ENCODE data around the gene BCL2.
A peak's percentile ranks its signal among the peaks of the same experiment; 100 is the strongest.

Gene BCL2

DNA sequence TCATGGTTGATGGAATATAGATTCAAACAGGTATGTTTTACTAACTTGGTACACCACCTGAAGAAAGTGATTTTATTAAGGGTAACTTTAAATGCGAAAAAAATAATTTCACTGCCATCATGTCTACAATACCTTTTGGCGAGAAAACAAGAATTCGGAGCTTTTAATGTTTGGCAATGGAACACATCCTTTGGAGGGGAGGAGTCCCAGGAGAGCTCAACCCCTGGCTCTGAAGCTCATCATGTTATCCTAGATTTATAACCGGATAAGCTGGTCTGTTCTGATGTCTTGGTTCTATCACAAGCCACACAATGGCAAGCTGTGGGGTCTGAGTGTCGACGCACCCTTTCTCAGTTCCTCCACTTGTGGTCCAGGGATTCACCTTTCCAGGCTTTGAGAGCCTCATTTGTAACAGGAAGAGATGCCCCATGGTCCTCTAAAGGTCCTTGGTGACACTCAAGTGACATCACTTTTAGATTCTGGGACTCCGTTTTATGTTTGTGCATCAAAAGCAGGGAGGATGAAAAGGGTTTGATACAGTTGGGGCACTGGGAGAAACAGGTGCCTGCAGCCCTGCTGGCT is 172.7 kb downstream of the BCL2 start:
- DNase-seq (ENCODE audit: low read depth in 4 of 4, low spot score in 1 of 4) = no peak

DNA sequence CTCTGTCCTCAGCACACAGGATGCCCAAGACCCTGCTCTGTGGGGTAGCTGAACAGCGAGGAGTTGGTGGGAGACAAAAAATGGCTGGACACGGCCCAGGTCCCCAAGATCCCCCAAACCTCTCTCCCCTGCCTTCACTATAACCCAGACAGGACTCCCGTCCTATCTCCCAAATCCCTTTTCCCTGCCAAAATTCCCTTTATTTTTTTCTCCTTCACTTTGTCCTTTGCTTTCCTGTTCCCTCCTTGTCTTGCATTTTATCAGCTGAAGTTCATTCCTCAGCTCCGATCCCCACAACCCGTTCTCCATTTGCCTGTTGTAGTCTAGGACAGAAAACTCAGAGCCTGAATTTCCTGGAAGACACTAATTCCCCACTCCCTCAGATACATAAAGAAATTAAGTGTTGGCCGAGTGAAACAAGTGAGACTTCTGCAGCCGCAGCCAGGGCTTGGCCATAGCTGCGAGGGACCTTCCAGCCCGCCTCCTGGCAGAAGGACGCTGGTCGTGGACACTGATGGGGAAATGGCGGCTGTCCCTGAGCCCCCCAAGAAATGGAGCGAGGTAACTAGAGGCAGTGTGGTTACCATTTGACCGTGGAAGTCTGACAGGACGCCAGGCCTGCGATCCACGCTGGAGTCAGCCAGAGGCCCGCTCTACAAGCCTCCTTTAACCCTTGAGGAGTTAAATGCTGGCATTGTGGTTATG is 173.6 kb downstream of the BCL2 start:
- no peak for DNase-seq (ENCODE audit: low read depth in 4 of 4, low spot score in 1 of 4)

DNA sequence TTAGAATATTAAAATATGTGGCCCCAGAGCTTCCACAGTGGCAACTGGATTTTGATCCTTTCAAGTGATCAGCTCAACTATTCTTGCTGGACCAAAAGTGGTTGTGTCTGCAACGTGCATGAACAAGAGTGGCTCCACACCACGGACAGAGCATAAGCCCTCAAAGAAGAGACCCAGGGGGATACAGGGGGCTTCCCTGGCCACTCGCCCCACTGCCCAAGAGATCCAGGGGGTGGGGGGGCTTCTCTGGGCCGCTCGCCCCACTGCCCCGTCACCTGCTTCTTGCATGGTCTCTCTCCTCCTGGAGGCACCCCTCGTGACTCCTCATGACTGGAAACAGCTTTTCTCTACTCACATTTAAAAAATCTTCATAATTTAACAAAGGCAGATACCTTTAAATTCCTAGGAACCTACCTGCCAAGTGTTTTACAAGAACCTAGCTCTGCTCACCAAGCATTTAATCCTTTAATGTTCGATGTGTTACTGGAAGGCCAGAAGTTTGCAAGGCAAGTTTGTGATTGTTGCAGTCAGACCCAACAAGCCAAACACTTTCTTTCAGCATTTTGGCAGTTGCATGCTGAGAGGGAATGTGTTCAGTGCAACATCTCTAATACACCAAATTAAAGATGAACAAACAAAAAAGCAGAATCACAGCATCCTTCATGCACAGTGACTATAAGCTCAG is 174.3 kb downstream of the BCL2 start:
- no peak for DNase-seq (ENCODE audit: low read depth in 4 of 4, low spot score in 1 of 4)

DNA sequence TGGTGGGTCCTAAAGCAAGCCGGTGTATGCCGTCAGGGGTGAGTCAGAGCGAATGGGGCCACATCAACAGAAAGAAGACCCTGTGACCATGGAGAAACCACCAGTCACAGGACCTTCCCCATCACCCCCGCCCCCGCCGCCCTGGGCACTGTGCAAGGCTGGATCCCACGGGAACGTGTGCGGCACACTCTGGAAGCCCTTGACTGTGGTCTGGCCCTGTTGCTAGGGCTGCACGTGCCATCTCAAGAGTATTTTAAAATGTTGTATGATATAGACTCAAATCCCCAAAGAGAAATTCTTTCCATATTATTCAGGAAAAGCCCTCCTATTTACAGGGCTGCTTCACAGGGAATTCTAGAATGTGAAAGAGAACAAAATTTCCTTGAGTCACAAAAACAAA is 174.8 kb downstream of the BCL2 start:
- DNase-seq (ENCODE audit: low read depth in 4 of 4, low spot score in 1 of 4) = no peak

DNA sequence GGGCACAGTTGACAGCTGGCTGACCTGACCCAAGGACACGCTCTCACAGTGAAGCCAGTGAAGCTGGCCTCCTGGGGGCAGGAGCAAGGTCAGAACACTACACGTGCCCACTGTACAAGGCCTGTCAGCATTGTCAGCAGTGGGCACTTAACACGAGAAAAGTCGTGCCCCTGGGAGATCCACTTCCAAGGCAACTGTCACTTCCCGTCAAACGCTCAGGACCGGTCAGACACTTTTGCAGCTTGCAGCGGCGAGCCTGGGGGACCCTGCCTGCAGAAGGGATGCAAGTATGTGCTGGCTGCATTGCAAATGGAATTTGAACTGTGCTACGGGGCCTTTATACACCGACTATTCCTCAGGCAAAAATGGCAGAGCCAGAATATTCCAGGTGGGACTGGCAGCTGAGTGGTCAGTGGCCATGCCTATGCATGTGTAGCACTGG is 176.2 kb downstream of the BCL2 start:
- no peak for DNase-seq (ENCODE audit: low read depth in 4 of 4, low spot score in 1 of 4)

DNA sequence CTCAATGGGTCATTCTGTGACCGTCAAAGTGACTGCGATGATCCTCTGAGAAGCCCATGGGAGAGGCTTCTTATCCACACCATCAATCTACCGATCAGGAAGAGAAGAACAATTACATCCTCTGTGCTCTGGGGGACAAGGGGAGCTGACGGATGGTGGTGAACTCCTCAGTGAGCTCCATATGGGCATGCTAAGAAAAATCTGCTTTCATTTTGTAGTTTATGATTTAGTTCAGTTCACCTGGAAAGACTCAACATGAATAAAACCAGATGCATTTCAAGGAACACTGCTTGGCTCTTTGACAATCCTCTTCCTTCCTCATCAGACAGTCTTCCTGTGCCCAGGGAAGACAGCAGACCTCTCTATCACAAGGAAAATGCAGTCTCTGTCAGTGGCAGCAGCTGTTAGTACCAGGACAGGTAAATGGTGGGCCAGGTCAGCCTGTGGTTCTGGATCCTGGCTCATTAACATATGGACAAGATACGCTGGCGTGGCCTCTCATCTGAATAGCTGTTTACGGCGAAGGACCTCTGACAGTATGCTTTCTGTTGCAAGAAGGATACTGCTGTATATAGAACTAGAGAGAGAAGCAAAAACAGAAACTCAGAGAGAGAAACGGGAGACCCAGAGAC is 176.9 kb downstream of the BCL2 start:
- no peak for DNase-seq (ENCODE audit: low read depth in 4 of 4, low spot score in 1 of 4)

DNA sequence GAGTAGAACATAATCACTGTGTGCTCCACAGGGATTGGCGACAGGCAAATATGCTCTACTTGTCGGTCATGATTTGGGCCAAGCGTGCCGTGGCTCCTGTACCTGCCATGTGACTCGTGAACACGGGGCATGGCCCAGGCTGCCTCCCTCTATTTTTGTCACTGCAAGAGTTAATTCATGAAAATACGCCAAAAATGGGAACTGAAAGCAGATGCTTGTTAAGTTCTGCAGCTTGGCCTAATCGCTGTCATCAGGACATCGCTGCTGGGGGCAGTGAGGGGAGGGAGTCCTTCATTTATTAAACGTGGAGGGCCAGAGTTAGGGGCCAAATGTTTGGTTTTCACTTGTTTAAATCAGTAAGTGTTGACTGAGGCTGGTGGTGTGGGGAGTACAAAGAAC is 177.8 kb downstream of the BCL2 start:
- DNase-seq (ENCODE audit: low read depth in 4 of 4, low spot score in 1 of 4) = no peak

DNA sequence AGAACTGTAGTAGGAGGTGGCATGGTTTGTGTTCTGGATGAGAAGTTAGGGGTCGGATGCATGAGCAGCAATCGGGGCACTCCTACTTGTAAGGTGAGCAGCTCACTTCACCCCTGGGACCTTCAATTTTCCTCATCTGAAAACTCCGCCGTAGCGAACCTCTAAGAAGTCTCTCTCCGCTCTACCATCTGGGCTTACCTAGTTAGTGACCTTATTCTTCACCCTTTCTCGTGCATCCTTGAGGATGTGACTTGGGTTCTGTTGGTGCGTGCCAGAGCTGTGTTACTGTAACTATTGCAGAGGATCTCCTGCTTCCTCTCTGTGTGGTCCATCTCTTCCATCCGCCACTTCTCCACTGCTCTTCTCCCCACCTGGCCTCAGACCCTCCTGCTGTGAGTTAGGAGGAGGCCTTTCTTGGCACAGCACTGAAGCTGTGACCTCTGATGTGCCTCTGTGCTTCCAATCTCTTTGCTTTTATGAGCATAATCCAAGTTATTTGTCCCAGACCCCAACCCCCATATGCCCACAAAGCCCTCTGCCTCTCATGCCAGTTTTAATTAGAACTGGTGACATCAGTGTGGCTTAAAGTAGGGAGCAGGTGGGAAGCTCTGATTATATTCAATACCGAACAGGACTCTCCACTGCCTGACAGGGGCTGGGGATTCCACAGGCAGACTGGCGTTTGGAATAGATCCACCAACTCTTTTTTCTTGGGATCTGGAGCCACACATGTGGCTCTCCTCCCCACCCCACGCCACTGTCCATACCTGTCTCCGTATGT is 178.4 kb downstream of the BCL2 start:
- DNase-seq (ENCODE audit: low read depth in 4 of 4, low spot score in 1 of 4) = no peak

DNA sequence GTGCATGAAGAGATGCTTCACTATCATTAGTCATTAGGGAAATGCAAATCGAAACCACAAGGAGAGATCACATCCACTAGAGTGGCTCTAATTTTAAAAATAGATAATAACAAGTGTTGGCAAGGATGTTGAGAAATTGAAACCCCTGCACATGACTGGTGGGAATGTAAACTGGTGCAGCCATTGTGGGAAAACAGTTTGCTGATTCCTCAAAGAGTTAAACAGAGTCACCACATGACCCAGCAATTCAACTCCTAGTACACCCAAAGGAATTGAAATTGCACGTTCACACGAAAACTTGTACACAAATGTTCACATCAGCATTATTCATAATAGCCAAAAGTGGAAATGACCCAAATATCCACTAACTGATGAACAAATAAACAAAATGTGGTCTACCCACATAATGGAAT is 179.5 kb downstream of the BCL2 start:
- no peak for DNase-seq (ENCODE audit: low read depth in 4 of 4, low spot score in 1 of 4)

DNA sequence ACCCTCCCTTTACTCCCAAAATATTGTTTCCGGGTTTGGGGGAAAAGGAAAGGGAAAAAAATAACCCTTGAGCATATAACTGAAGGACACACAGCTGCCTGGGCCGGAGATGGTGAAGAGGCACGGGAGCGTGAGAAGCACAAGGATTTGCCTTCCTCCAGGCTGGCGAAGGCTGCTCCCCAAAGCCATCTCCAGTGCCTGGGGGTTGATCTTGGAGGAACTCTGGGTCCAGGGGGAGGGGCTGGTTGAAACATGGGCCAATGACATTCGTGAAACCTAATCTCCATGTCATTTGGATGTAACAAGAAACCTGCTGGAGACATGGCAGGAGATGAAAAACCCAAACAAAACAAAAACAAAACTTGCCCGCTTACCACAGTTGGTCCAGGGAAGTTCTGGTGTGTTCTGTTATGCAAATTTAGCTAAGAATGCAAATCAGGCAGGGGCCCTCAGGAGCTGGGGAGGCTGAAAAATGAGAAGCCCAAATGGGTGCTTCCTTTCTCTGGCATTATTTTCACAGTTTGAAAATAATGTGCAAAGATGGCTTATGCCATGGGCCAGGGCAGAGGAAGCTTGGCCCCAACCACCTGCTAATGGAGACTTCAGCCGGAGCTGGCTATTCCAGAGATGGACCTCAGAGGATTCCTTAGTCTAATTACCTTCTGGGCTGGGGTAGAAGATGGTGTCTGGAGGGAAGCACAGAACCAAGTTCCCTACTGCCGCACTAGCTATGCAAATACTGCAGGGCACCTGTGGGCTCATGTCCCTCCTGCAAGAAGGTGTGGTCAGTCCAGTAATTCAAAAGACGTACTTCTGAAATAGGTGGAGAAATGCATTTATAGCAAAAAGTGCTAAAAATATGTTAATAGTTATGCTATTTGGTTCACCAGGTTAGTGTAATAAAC is 180.9 kb downstream of the BCL2 start:
- no peak for DNase-seq (ENCODE audit: low read depth in 4 of 4, low spot score in 1 of 4)

DNA sequence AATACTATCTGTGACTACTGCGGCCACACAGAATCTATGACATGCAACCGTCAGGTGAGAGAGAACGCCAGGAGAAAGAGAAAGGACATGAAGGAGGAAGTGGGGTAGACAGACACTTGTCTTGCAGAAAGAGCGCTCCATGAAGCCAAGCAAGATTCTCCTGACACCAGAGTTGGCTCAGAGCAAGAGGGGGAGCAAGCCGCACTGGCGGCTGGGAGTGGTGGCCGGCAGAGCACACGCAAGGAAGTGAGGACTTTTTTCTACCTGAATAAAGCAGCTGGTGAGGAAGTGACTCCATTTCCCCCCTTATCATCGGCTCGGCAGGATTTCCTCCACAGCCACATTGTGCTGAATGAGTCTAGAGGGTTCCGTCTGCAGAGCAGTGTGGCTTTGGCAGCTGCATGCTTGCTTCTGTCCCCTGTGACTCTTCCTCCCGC is 181.6 kb downstream of the BCL2 start:
- no peak for DNase-seq (ENCODE audit: low read depth in 4 of 4, low spot score in 1 of 4)

DNA sequence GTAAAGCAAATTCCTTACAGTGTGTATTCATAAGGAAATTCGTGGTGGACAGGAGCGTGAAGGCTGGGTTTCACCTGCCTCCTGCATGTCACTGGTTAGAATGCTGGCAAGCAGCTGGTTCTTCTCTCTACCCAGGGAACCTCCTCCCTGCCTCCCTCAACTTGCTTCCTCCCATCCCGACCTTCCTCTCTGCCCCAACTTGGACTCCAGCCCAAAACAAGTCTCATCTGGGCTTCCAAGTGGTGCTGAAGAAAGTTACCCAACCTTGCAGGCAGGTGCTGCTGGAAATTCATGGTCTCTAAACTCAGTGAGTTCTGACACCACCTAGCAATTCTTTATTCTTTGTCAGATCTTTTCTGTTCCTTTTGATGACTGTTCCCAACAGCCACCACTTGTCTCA is 184.5 kb downstream of the BCL2 start:
- DNase-seq (ENCODE audit: low read depth in 4 of 4, low spot score in 1 of 4) = no peak

DNA sequence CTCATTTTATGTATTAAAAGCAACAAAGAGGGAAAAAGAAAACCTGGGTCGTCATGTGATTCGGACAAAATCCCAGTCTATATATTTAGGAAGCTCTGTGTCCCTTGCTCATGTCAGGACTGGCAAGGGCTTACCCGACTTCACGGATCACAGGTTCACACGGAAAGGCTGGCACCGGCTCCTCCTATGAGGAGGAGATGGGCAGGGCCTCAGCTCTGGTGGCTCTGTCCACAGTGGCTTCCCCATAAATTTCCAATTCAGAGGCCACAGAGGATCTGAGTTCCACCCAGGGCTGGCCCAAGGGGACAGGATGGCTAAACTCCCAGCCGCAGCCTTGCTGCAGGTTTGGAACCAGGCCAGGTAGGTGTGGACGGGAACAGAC is 186.8 kb downstream of the BCL2 start:
- DNase-seq (ENCODE audit: low read depth in 4 of 4, low spot score in 1 of 4) = no peak

DNA sequence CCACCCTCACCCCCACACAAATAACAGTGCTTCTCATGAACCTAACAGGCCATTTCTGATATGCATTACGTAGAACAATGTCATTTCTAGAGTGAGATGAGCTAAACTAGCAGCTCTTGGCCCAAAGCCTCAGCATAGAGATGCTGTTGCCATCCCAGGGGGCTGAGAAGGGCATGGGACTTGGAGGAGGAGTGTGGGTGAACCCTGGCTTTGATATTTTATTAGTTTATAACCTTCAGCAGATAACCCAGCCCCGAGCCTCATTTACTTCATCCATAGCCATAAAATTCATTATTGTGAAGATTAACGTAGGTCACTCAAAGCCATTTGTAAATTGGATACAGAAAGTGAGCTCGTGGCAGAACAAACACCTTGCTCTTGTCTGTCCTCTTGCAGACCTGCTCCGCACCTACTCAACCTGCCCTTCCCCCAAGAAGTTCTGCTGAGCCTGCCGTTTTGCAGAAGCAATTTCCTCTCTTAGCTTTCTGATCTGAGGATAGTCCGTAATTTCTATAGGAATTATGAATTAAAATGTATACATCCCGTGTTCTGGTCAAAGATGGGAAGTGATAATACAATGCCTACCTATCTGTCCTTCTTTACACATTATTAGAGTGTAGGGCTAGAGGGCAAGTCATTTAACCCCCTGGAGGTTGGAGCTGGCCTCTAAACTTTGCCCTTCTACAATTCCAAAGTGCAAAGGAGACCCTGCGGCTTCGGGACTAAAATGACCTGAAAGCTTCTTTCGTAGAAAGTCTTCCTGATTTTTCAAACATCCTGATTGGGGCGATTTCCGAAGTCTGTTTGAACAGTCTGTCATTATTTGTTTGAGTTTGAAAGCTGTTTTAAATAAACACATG is 187.4 kb downstream of the BCL2 start:
- no peak for DNase-seq (ENCODE audit: low read depth in 4 of 4, low spot score in 1 of 4)

DNA sequence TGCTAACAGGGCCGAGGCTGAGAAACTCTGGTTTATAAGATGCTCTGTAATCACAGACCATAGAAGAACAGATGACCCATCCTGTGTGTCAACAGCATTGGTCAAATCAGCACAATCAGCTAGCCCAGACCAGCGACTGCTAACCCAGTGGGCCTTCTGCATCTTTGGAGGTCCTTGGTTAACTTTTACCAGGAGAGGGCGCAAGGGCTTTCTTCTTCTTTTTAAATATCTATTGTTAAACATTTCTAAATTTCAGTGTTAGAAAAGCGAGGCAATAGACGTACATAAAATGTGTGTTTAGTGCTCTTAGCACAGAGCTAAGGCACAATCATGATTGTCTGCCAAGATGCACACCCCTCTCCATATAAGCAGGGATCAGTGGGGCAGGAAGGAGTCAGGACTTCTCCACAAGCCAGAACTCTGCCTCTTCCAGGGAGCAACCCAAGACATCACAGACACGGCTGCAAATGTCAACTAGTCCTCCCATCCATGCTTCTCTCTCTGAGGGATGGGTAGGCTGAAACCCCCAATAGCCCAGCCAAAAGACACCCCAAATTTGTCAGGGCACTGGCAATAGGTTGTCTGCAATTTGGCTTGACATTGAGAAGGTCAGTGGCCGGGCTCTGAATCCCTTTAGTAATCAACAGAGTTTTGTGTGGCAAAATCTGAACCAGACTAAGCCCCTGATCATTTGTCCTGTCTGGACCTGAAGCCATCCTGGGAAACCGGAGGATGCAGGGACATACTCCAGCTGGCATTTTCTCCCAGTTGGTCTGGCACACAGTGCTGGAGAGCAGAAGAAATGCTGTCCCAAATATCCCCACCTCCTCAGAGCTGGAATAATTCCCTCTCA is 188.2 kb downstream of the BCL2 start:
- peak in 1 of 4 experiments; percentile 34 for DNase-seq (ENCODE audit: low read depth in 4 of 4, low spot score in 1 of 4)

DNA sequence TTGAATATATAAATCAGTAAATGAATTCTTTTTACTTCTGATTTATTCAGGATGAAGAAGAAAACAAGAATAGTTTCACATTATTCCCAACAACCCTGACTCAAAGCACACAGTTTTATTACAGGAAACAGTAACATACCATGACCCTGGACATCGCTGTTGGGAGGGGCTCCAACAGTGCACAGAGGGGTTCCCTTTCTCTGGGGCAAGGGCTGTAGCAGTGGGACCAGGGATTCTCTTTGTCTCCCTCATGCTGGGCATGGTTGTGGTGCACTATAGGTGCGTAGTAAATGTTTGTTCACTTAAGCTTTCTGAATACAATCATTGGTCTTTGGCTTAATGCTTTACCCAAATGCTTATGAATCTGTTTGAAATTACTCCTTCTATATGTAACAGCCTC is 189.4 kb downstream of the BCL2 start:
- no peak for DNase-seq (ENCODE audit: low read depth in 4 of 4, low spot score in 1 of 4)

DNA sequence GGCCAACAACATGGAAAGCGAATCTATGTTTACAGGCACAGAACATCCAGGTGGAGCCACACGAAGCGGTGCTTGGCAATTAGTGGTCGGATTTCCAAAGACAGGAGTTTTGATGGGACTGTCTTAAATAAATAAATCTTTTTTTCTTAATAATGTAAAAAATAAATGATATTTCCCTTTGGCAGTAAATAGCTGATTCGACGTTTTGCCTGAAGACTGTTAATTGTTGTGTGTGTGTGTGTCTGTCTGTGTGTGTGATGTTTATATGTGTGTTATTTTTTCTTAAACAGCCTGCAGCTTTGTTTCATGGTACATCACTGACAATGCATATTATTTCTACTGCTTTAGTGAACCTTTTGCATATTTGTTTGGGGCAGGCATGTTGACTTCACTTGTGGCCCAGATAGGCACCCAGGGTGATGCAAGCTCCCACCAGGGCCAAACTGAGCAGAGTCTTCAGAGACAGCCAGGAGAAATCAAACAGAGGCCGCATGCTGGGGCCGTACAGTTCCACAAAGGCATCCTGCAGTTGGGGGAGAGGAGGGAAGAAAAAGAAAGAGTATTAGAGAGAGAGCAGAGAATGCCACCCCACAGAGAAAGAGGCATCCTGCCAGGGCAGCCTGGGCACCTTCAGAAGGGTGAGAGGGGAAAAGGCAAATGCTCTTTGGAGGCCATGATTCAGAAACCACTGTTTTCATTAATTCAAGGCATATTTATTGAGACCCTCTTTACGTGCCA is 191.2 kb downstream of the BCL2 start:
- no peak for DNase-seq (ENCODE audit: low read depth in 4 of 4, low spot score in 1 of 4)

Data from stimulated activated CD4-positive, alpha-beta T cell treated with anti-CD3 and anti-CD28 coated beads, Interleukin-1b, Interleukin-23, amount 100 ng/mL, for 24 hours (primary cell).